ENCODE results near the gene CLRN1. TPM values are rescaled to one million over a fixed set of nuclear protein-coding genes. Genes with fewer than 3 reads are reported as not detected.

The CLRN1 gene
- polyA plus RNA-seq, 3 donors = not detected

GRCh38 chr3:150985711-150986110 is 13.2 kb upstream of the CLRN1 start:
- H2AFZ ChIP-seq (ENCODE audit: insufficient read depth, low read depth, low read length, poor library complexity, severe bottlenecking) = no peak overlapping the region
- H3K4me2 ChIP-seq (replicated peaks; ENCODE audit: extremely low read depth, low read length, poor library complexity, severe bottlenecking) = no peak overlapping the region
- H3K36me3 ChIP-seq (replicated peaks in 1 of 2; ENCODE audit: control insufficient read depth in 1 of 2, insufficient read depth in 2 of 2, low read length in 2 of 2) = no peaks in the 10 kb centered on the region
- H3K27ac ChIP-seq (ENCODE audit: low read depth in 1 of 2, low read length in 2 of 2) = no peak overlapping the region
- H3K9me3 ChIP-seq (replicated peaks in 1 of 2; ENCODE audit: control insufficient read depth in 1 of 2, insufficient read depth in 1 of 2, low read length in 2 of 2) = no peaks in the 10 kb centered on the region
- intact Hi-C loops (cut with micrococcal nuclease) = no loop called here
- Mint-ChIP-seq H3K27me3 (ENCODE audit: low read depth in 3 of 3) (peaks cover 0 to 3% (median 2%) of the 10 kb centered on the region in 3 donors), H3K27ac (no peak overlapping the region), H3K36me3 (no peaks in the 10 kb centered on the region), H3K4me3 (no peak overlapping the region), H3K4me1 (peaks cover 4% of the 10 kb centered on the region), H3K9me3 (peaks cover 0 to 8% (median 3%) of the 10 kb centered on the region in 7 donors)
- H3K9ac ChIP-seq (ENCODE audit: insufficient read depth, low read length, poor library complexity, severe bottlenecking) = no peak overlapping the region
- no peaks in the 10 kb centered on the region for H3K4me1 ChIP-seq (ENCODE audit: control insufficient read depth in 1 of 2, insufficient read depth in 2 of 2, low read length in 2 of 2)
- no peaks in the 10 kb centered on the region for H3K79me2 ChIP-seq (ENCODE audit: insufficient read depth, low read length)
- no peak overlapping the region for H3K4me3 ChIP-seq (replicated peaks in 1 of 3; ENCODE audit: low read depth in 2 of 3, low read length in 3 of 3)
- DNase-seq = no peak
- H3K27me3 ChIP-seq (ENCODE audit: control insufficient read depth in 2 of 2, insufficient read depth in 2 of 2, low read length in 2 of 2) = no peaks in the 10 kb centered on the region
- TF ChIP-seq CTCF (IDR thresholded peaks at IDR 0.05) = no peak
- no peaks in the 10 kb centered on the region for H4K20me1 ChIP-seq (ENCODE audit: insufficient read depth, low read length)

GRCh38 chr3:150984066-150984465 is 11.5 kb upstream of the CLRN1 start:
- Mint-ChIP-seq H3K36me3 (no peaks in the 10 kb centered on the region), H3K4me1 (peaks cover 4% of the 10 kb centered on the region), H3K9me3 (peaks cover 0 to 4% (median 2%) of the 10 kb centered on the region in 7 donors), H3K27ac (no peak overlapping the region), H3K4me3 (no peak overlapping the region), H3K27me3 (ENCODE audit: low read depth in 3 of 3) (peaks cover 0 to 2% (median 2%) of the 10 kb centered on the region in 3 donors)
- no peaks in the 10 kb centered on the region for H3K79me2 ChIP-seq (ENCODE audit: insufficient read depth, low read length)
- H3K36me3 ChIP-seq (replicated peaks in 1 of 2; ENCODE audit: control insufficient read depth in 1 of 2, insufficient read depth in 2 of 2, low read length in 2 of 2) = no peaks in the 10 kb centered on the region
- H4K20me1 ChIP-seq (ENCODE audit: insufficient read depth, low read length) = no peaks in the 10 kb centered on the region
- H3K4me2 ChIP-seq (replicated peaks; ENCODE audit: extremely low read depth, low read length, poor library complexity, severe bottlenecking) = no peak overlapping the region
- H3K4me3 ChIP-seq (replicated peaks in 1 of 3; ENCODE audit: low read depth in 2 of 3, low read length in 3 of 3) = no peak overlapping the region
- no peaks in the 10 kb centered on the region for H3K9me3 ChIP-seq (replicated peaks in 1 of 2; ENCODE audit: control insufficient read depth in 1 of 2, insufficient read depth in 1 of 2, low read length in 2 of 2)
- H3K27me3 ChIP-seq (ENCODE audit: control insufficient read depth in 2 of 2, insufficient read depth in 2 of 2, low read length in 2 of 2) = no peaks in the 10 kb centered on the region
- DNase-seq = no peak
- H3K27ac ChIP-seq (ENCODE audit: low read depth in 1 of 2, low read length in 2 of 2) = no peak overlapping the region
- H2AFZ ChIP-seq (ENCODE audit: insufficient read depth, low read depth, low read length, poor library complexity, severe bottlenecking) = no peak overlapping the region
- intact Hi-C loops (cut with micrococcal nuclease) = no loop called here
- H3K4me1 ChIP-seq (ENCODE audit: control insufficient read depth in 1 of 2, insufficient read depth in 2 of 2, low read length in 2 of 2) = no peaks in the 10 kb centered on the region
- no peak overlapping the region for H3K9ac ChIP-seq (ENCODE audit: insufficient read depth, low read length, poor library complexity, severe bottlenecking)
- no peak for TF ChIP-seq CTCF (IDR thresholded peaks at IDR 0.05)
